Hepatocyte (in vitro differentiated cells): ENCODE data around the gene TUBA3C.

ENCODE experiments used
- CTCF ChIP-seq: fragments of 200-600 bp; sonication (generic); IDR thresholded peaks from 2 replicates; pipeline ENCODE4 v1.5.1; 2016; ENCODE audit warnings: antibody characterized with exemption, mild to moderate bottlenecking; ENCODE audit not compliant: poor library complexity
- EZH2phosphoT487 ChIP-seq: fragments of 200-600 bp; sonication (generic); IDR thresholded peaks from one replicate; pipeline ENCODE4 v1.6.1; 2018; ENCODE audit warnings: antibody characterized with exemption, mild to moderate bottlenecking, low read depth, moderate library complexity; ENCODE audit not compliant: unreplicated experiment, severe bottlenecking

GRCh38 chr13:19156013-19156825 is 25.4 kb downstream of the TUBA3C start:
- no peak for TF ChIP-seq CTCF
- TF ChIP-seq EZH2phosphoT487 = no peak
